ENCODE data around the gene CXXC5.
A peak's percentile ranks its signal among the peaks of the same experiment; 100 is the strongest.

CXXC5 gene

GRCh38 chr5:139657363-139658321, 9.5 kb downstream of the CXXC5 start:
- H3K9ac ChIP-seq (ENCODE audit: low read depth, low read length), result no peak overlapping the region
- TF ChIP-seq EZH2 (IDR thresholded peaks at IDR 0.05; ENCODE audit: borderline replicate concordance, low read depth, low read length, severe bottlenecking), result no peak
- no peak for TF ChIP-seq CTCF (IDR thresholded peaks at IDR 0.05; ENCODE audit: borderline replicate concordance, extremely low read depth, low read length, poor library complexity, severe bottlenecking)
- peaks cover 84% of the 10 kb centered on the region for H4K20me1 ChIP-seq (ENCODE audit: insufficient read depth, low read length)

GRCh38 chr5:139658501-139658927, 10.4 kb downstream of the CXXC5 start:
- no peaks in the 10 kb centered on the region for H3K27me3 ChIP-seq (ENCODE audit: insufficient read depth, low read length, poor library complexity)
- ATAC-seq (ENCODE audit: insufficient read depth, low read depth) (no peak), DNase-seq (no peak)
- peaks cover 84% of the 10 kb centered on the region for H4K20me1 ChIP-seq (ENCODE audit: insufficient read depth, low read length)
- H3K79me2 ChIP-seq (ENCODE audit: insufficient read depth, low read length), result peaks cover 98% of the 10 kb centered on the region
- TF ChIP-seq EZH2 (IDR thresholded peaks at IDR 0.05; ENCODE audit: borderline replicate concordance, low read depth, low read length, severe bottlenecking), result no peak
- no peak for TF ChIP-seq CTCF (IDR thresholded peaks at IDR 0.05; ENCODE audit: borderline replicate concordance, extremely low read depth, low read length, poor library complexity, severe bottlenecking)
- no peak overlapping the region for H3K4me2 ChIP-seq (ENCODE audit: insufficient read depth, low read length)
- no peak overlapping the region for H3K4me3 ChIP-seq (ENCODE audit: low read depth in 1 of 2, low read length in 2 of 2)
- H3K9me3 ChIP-seq (ENCODE audit: insufficient read depth, low read length, severe bottlenecking), result no peaks in the 10 kb centered on the region
- H3K27ac ChIP-seq (ENCODE audit: low read length), result peak overlapping the region; percentile 47; the same call in 1 of the 2 replicates
- H3K36me3 ChIP-seq (ENCODE audit: insufficient read depth, low read length), result peaks cover 6% of the 10 kb centered on the region
- H3K9ac ChIP-seq (ENCODE audit: low read depth, low read length), result no peak overlapping the region
- no peak overlapping the region for H2AFZ ChIP-seq (ENCODE audit: low read depth, low read length)
- peaks cover 33% of the 10 kb centered on the region for H3K4me1 ChIP-seq (ENCODE audit: insufficient read depth, low read length)

More at GRCh38 chr5:139657363-139658321, 9.5 kb downstream of the CXXC5 start:
- peaks cover 98% of the 10 kb centered on the region for H3K79me2 ChIP-seq (ENCODE audit: insufficient read depth, low read length)
- peaks cover 42% of the 10 kb centered on the region for H3K4me1 ChIP-seq (ENCODE audit: insufficient read depth, low read length)
- H3K4me3 ChIP-seq (ENCODE audit: low read depth in 1 of 2, low read length in 2 of 2), result no peak overlapping the region
- H3K36me3 ChIP-seq (ENCODE audit: insufficient read depth, low read length), result peaks cover 4% of the 10 kb centered on the region
- H2AFZ ChIP-seq (ENCODE audit: low read depth, low read length), result no peak overlapping the region
- no peaks in the 10 kb centered on the region for H3K9me3 ChIP-seq (ENCODE audit: insufficient read depth, low read length, severe bottlenecking)
- no peak for DNase-seq
- peak overlapping the region; percentile 24 for H3K27ac ChIP-seq (ENCODE audit: low read length)
- H3K27me3 ChIP-seq (ENCODE audit: insufficient read depth, low read length, poor library complexity), result no peaks in the 10 kb centered on the region
- H3K4me2 ChIP-seq (ENCODE audit: insufficient read depth, low read length), result no peak overlapping the region
- no peak for ATAC-seq (ENCODE audit: insufficient read depth, low read depth)

- peaks cover 83% of the 10 kb centered on the region for H4K20me1 ChIP-seq (ENCODE audit: insufficient read depth, low read length)
- H3K4me3 ChIP-seq (ENCODE audit: low read depth in 1 of 2, low read length in 2 of 2), result no peak overlapping the region
- H3K79me2 ChIP-seq (ENCODE audit: insufficient read depth, low read length), result peaks cover 98% of the 10 kb centered on the region
Observed at GRCh38 chr5:139658928-139659667, 10.9 kb downstream of the CXXC5 start.

More at GRCh38 chr5:139658928-139659667, 10.9 kb downstream of the CXXC5 start:
- Histone ChIP-seq H3K4me2 (ENCODE audit: insufficient read depth, low read length) (no peak overlapping the region), H3K36me3 (ENCODE audit: insufficient read depth, low read length) (peaks cover 8% of the 10 kb centered on the region), H3K27ac (ENCODE audit: low read length) (no peak overlapping the region), H3K4me1 (ENCODE audit: insufficient read depth, low read length) (peaks cover 27% of the 10 kb centered on the region), H3K9me3 (ENCODE audit: insufficient read depth, low read length, severe bottlenecking) (no peaks in the 10 kb centered on the region), H3K9ac (ENCODE audit: low read depth, low read length) (no peak overlapping the region), H3K27me3 (ENCODE audit: insufficient read depth, low read length, poor library complexity) (no peaks in the 10 kb centered on the region), H2AFZ (ENCODE audit: low read depth, low read length) (no peak overlapping the region)
- DNase-seq (no peak), ATAC-seq (ENCODE audit: insufficient read depth, low read depth) (no peak)
- TF ChIP-seq CTCF (IDR thresholded peaks at IDR 0.05; ENCODE audit: borderline replicate concordance, extremely low read depth, low read length, poor library complexity, severe bottlenecking), result no peak
- no peak for TF ChIP-seq EZH2 (IDR thresholded peaks at IDR 0.05; ENCODE audit: borderline replicate concordance, low read depth, low read length, severe bottlenecking)

Data from DND-41 (cell line).